Endothelial cell of umbilical vein (primary cell): ENCODE measurements around the gene EVI2A. TPM values are rescaled to one million over a fixed set of nuclear protein-coding genes. Genes with fewer than 3 reads are reported as not detected.

Experiments used
- BruUV-seq: library from RNA; stranded (reverse); fragments of 400-500 nt; replicated peaks from 2 replicates; lab custom pipeline; 2021; lab: Mats Ljungman, UMichigan
- CTCF ChIA-PET: fragments of 300-600, 350-600 bp; sonication (Branson Sonifier 250); formaldehyde crosslinking; loops from one replicate; lab custom pipeline; 2021; ENCODE audit warnings: antibody characterized with exemption, inconsistent platforms; lab: Charles Lee
- POLR2A ChIA-PET: fragments of 300-600, 350-600 bp; sonication (Branson Sonifier 250); formaldehyde crosslinking; loops from one replicate; lab custom pipeline; 2021; ENCODE audit warnings: antibody characterized with exemption, inconsistent platforms; lab: Charles Lee
- DNase-seq: peaks from one replicate; pipeline ENCODE4 v3.0.0-alpha.2; 2011; ENCODE audit warnings: low read depth, low spot score
- FAIRE-seq: peaks from 2 replicates; lab custom pipeline; 2011; peaks lifted over from hg19 to GRCh38; lab: Jason Lieb, UNC
- H2AFZ ChIP-seq: 2 replicates; pipeline ENCODE4 v1.6.0; 2012; ENCODE audit warnings: low read depth, low read length, control low read depth, inconsistent platforms
- H3K27ac ChIP-seq: 2 replicates; pipeline ENCODE4 v1.5.1; 2011; ENCODE audit warnings: low read depth, mild to moderate bottlenecking, control low read depth, low read length, moderate library complexity; ENCODE audit not compliant: insufficient read depth
- H3K27me3 ChIP-seq, 2 experiments: 2 replicates each; pipeline versions ENCODE4 v1.6.0 to v1.6.1; 2011; ENCODE audit warnings: low read length in 2 of 2, mixed read lengths in 1 of 2; ENCODE audit not compliant: control insufficient read depth in 2 of 2, insufficient read depth in 2 of 2
- H3K36me3 ChIP-seq, 2 experiments: 2 replicates in 1 of 2; 3 replicates in 1 of 2; pipeline ENCODE4 v1.5.1; 2011; ENCODE audit warnings: low read length in 2 of 2, mild to moderate bottlenecking in 1 of 2, moderate library complexity in 1 of 2; ENCODE audit not compliant: control insufficient read depth in 2 of 2, insufficient read depth in 2 of 2; ENCODE audit errors: extremely low read depth in 1 of 2
- H3K4me1 ChIP-seq: 3 replicates; pipeline ENCODE4 v1.5.1; 2011; ENCODE audit warnings: mild to moderate bottlenecking, low read length; ENCODE audit not compliant: control insufficient read depth, insufficient read depth; ENCODE audit errors: extremely low read depth
- H3K4me2 ChIP-seq: 2 replicates; pipeline ENCODE4 v1.6.1; 2011; ENCODE audit warnings: low read length, control low read depth, mixed read lengths; ENCODE audit not compliant: insufficient read depth
- H3K4me3 ChIP-seq, 3 experiments: fragments of 200-600 bp in 1 of 3; sonication (generic), shearing (Covaris generic) in 1 of 3; replicated peaks in 1 of 3; 2 replicates each; pipeline ENCODE4 v1.5.1; 2011 to 2016; ENCODE audit warnings: control low read depth in 3 of 3, low read length in 3 of 3, mild to moderate bottlenecking in 2 of 3, inconsistent platforms in 1 of 3, low read depth in 1 of 3, moderate library complexity in 1 of 3; ENCODE audit not compliant: insufficient read depth in 1 of 3
- H3K79me2 ChIP-seq: 2 replicates; pipeline ENCODE4 v1.6.0; 2012; ENCODE audit warnings: low read length, inconsistent platforms; ENCODE audit not compliant: control insufficient read depth, insufficient read depth
- H3K9ac ChIP-seq: replicated peaks from 2 replicates; pipeline ENCODE3; 2011; ENCODE audit warnings: low read length, control low read depth; ENCODE audit not compliant: insufficient read depth; ENCODE audit errors: extremely low read depth
- H3K9me1 ChIP-seq: replicated peaks from 3 replicates; pipeline ENCODE4 v1.6.0; 2011; ENCODE audit warnings: mild to moderate bottlenecking, low read length; ENCODE audit not compliant: control insufficient read depth, insufficient read depth; ENCODE audit errors: extremely low read depth
- H3K9me3 ChIP-seq: replicated peaks from 2 replicates; pipeline ENCODE4 v1.5.1; 2012; ENCODE audit warnings: low read length, inconsistent platforms; ENCODE audit not compliant: control insufficient read depth, insufficient read depth
- H4K20me1 ChIP-seq: replicated peaks from 2 replicates; pipeline ENCODE3; 2011; ENCODE audit warnings: mild to moderate bottlenecking, low read length; ENCODE audit not compliant: control insufficient read depth, insufficient read depth; ENCODE audit errors: extremely low read depth
- CTCF ChIP-seq, 2 donors: IDR thresholded peaks; 1 replicate in 1 of 2; 2 replicates in 1 of 2; pipeline ENCODE4 v1.5.1; 2011; ENCODE audit warnings: low read length in 2 of 2, mild to moderate bottlenecking in 2 of 2, moderate library complexity in 2 of 2, control low read depth in 1 of 2, inconsistent platforms in 1 of 2, low read depth in 1 of 2; ENCODE audit not compliant: insufficient read depth in 1 of 2; ENCODE audit errors: extremely low read depth in 1 of 2
- EZH2 ChIP-seq: IDR thresholded peaks from 2 replicates; pipeline ENCODE4 v1.6.1; 2012; ENCODE audit warnings: borderline replicate concordance, low read depth, mild to moderate bottlenecking, moderate library complexity, low read length, inconsistent platforms; ENCODE audit not compliant: severe bottlenecking
- FOS ChIP-seq: IDR thresholded peaks from 2 replicates; pipeline ENCODE4 v1.6.1; 2011; ENCODE audit warnings: mild to moderate bottlenecking, low read length, moderate library complexity, borderline replicate concordance; ENCODE audit not compliant: insufficient read depth
- GATA2 ChIP-seq: IDR thresholded peaks from 2 replicates; pipeline ENCODE4 v1.7.0; 2011; ENCODE audit warnings: low read depth, mild to moderate bottlenecking, moderate library complexity, mixed read lengths, low read length; ENCODE audit not compliant: insufficient read length, insufficient read depth
- JUN ChIP-seq: IDR thresholded peaks from 2 replicates; pipeline ENCODE4 v1.6.1; 2011; ENCODE audit warnings: borderline replicate concordance, low read depth; ENCODE audit not compliant: insufficient read length, insufficient read depth
- MAX ChIP-seq: IDR thresholded peaks from 2 replicates; pipeline ENCODE4 v1.6.1; 2011; ENCODE audit not compliant: insufficient read depth, insufficient read length
- MYC ChIP-seq: IDR thresholded peaks from one replicate; pipeline ENCODE4 v1.6.1; 2011; ENCODE audit warnings: mild to moderate bottlenecking, low read depth, low read length
- POLR2A ChIP-seq: IDR thresholded peaks from 2 replicates; pipeline ENCODE4 v1.6.1; 2012; ENCODE audit warnings: low read depth, mild to moderate bottlenecking, control low read depth, low read length
- POLR2AphosphoS5 ChIP-seq: IDR thresholded peaks from 2 replicates; pipeline ENCODE4 v1.6.1; 2012; ENCODE audit warnings: low read depth, mild to moderate bottlenecking, control low read depth, low read length, moderate library complexity; ENCODE audit not compliant: insufficient read depth
- dilution Hi-C: fragments of 300-500 bp; cut with MboI; formaldehyde crosslinking; loops from one replicate; pipeline ENCODE4 v1.15.0; 2019; ENCODE audit warnings: low sequenced_read_pairs; ENCODE audit not compliant: extremely low pct_ligation_motif_present
- intact Hi-C: fragments of 100-400 bp; cut with micrococcal nuclease; formaldehyde crosslinking; loops from one replicate; pipeline ENCODE4 v1.10.0; 2022
- polyA plus RNA-seq, 4 experiments: library from polyadenylated mRNA; depleted of rRNA in 3 of 4; stranded (reverse) in 3 of 4; unstranded in 1 of 4; fragments of >200 nt; gene quantifications; 2 replicates each; pipeline versions ENCODE4 v1.2.1 to v1.2.3, GENCODE V29; 2011 to 2012; ENCODE audit warnings: missing spikeins in 1 of 4
- total RNA-seq: library from RNA; stranded (reverse); gene quantifications from 2 replicates; pipeline ENCODE4 v1.2.3, GENCODE V29; 2021

The EVI2A gene
- total and polyA plus RNA-seq, 2 donors (not counting 3 experiments of a cell fraction or from before 2014, with no cell fraction given), result 0.07 to 0.22 TPM

GRCh38 chr17:31299624-31300023, 21.8 kb downstream of the EVI2A start:
- DNase-seq, result no peak
- Histone ChIP-seq H3K27ac (no peak overlapping the region), H3K4me3 (no peak overlapping the region), H3K79me2 (no peaks in the 10 kb centered on the region), H4K20me1 (no peaks in the 10 kb centered on the region), H3K4me2 (no peak overlapping the region), H3K9ac (no peak overlapping the region), H3K9me1 (no peaks in the 10 kb centered on the region), H3K4me1 (no peaks in the 10 kb centered on the region), H3K9me3 (no peaks in the 10 kb centered on the region), H2AFZ (no peak overlapping the region), H3K27me3 (no peaks in the 10 kb centered on the region), H3K36me3 (no peaks in the 10 kb centered on the region)
- no TSS peak for BruUV-seq
- POLR2A ChIA-PET, result no interaction called here
- CTCF ChIA-PET, result no interaction called here
- no peak for FAIRE-seq
- dilution Hi-C loops, result no loop called here
- TF ChIP-seq JUN (no peak), FOS (no peak), POLR2AphosphoS5 (no peak), EZH2 (no peak), GATA2 (no peak), CTCF (IDR thresholded peaks at IDR 0.05; ENCODE audit: extremely low read depth in 1 of 2, insufficient read depth in 1 of 2, low read depth in 1 of 2, low read length in 2 of 2) (no peak), POLR2A (no peak), MAX (no peak), MYC (no peak)
- intact Hi-C loops, result no loop called here
